Measurements from ENCODE around the gene SPCS1. TPM values are rescaled to one million over a fixed set of nuclear protein-coding genes. Genes with fewer than 3 reads are reported as not detected.

SPCS1 gene
- total and polyA plus RNA-seq, 4 experiments from 2014 or later, result 90.5 to 331 (median 205) TPM

DNA sequence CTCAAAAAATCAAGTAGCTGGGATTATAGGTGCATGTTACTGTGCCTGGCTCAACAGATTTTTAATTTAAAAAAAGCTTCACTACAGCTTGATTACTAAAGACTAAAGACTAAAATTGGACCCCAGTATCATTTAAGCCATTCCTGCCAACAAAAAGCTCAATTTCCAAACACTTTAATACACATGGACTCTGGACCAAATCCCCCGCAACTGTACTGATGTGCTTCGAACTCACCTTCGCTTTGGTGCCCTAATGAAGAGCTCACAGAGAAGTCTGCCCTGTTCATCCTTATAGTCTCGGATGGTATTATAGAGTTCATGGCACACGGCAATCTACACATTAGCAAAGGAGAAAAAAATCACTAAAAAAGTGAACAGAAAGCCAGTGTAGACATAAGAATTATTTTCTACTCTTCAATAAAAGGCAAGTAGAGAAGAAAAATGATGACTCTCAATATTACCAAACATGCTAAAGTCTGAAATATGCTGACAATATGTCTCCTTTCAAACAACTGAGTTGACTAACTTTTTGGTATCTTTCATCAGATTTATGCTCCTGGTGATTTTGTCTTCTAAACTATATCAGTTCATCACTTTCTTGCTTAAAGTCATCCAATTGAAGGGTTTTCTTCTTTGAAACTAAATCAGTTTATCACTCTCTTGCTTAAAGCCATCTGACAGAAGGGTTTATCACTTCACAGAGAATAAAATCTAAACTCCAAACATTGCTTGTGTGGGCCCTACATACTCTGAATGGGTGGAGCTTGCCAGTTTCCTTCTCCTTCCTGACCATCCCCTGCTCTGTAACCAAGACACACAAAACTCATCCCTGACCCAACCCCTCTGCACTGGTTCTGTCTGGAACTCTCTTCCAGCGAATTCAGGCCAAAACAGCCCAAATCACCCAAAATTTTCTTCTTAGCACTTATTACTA lies 27.4 kb upstream of the SPCS1 start:
- intact Hi-C loops (cut with micrococcal nuclease), result no loop called here
- no peak for DNase-seq
- Mint-ChIP-seq H3K4me3 (no peak overlapping the region), H3K27me3 (no peaks in the 10 kb centered on the region), H3K36me3 (peaks cover 42 to 53% of the 10 kb centered on the region in 2 donors), H3K9me3 (peaks cover 0 to 2% (median 0%) of the 10 kb centered on the region in 8 donors), H3K4me1 (peaks cover 28 to 49% (median 31%) of the 10 kb centered on the region in 4 donors), H3K27ac (peak overlapping the region in 4 of 7 donors; percentile 0 to 57 (median 40))
- Histone ChIP-seq H3K4me3 (ENCODE audit: low read length in 2 of 2) (no peak overlapping the region), H3K36me3 (ENCODE audit: insufficient read depth, low read length) (peaks cover 39% of the 10 kb centered on the region), H3K4me1 (ENCODE audit: insufficient read depth, low read length) (peaks cover 15% of the 10 kb centered on the region), H3K27ac (ENCODE audit: low read depth, low read length) (no peak overlapping the region), H3K9me3 (ENCODE audit: control insufficient read depth in 1 of 2, low read length in 2 of 2) (no peaks in the 10 kb centered on the region), H3K27me3 (ENCODE audit: insufficient read depth, low read length) (no peaks in the 10 kb centered on the region)
- CTCF ChIA-PET (ENCODE audit: partially characterized antibody), result no interaction called here
- POLR2A ChIA-PET (ENCODE audit: partially characterized antibody), result no interaction called here

DNA sequence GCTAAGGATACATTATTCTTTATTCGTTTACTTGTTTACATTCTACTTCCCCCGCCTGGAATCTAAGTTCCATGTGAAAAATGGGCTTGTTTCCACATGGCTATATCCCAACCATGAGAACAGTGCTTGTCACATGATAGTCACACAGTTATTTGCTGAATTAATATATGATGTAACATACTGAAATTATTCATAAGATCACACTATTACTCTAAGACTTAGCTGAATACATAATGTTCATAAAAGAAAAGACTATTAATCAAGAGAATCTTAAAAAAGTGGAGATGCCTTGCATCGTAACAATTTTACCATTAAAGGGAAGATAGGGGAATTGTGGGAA lies 26.7 kb upstream of the SPCS1 start:
- Histone ChIP-seq H3K27me3 (ENCODE audit: insufficient read depth, low read length) (no peaks in the 10 kb centered on the region), H3K4me3 (ENCODE audit: low read length in 2 of 2) (no peak overlapping the region), H3K9me3 (ENCODE audit: control insufficient read depth in 1 of 2, low read length in 2 of 2) (no peaks in the 10 kb centered on the region), H3K27ac (ENCODE audit: low read depth, low read length) (no peak overlapping the region), H3K36me3 (ENCODE audit: insufficient read depth, low read length) (peaks cover 39% of the 10 kb centered on the region), H3K4me1 (ENCODE audit: insufficient read depth, low read length) (peaks cover 21% of the 10 kb centered on the region)
- CTCF ChIA-PET (ENCODE audit: partially characterized antibody), result no interaction called here
- no peak overlapping the region for H3K4me3 Mint-ChIP-seq
- intact Hi-C loops (cut with micrococcal nuclease), result no loop called here
- peaks cover 28 to 55% (median 31%) of the 10 kb centered on the region in 4 donors for H3K4me1 Mint-ChIP-seq
- no peak for DNase-seq
- H3K27me3 Mint-ChIP-seq, result no peaks in the 10 kb centered on the region
- H3K36me3 Mint-ChIP-seq, result peaks cover 42 to 53% of the 10 kb centered on the region in 2 donors
- POLR2A ChIA-PET (ENCODE audit: partially characterized antibody), result no interaction called here
- peak overlapping the region in 2 of 7 donors; percentile 24 to 80 for H3K27ac Mint-ChIP-seq
- H3K9me3 Mint-ChIP-seq, result peaks cover 0 to 2% (median 0%) of the 10 kb centered on the region in 8 donors

DNA sequence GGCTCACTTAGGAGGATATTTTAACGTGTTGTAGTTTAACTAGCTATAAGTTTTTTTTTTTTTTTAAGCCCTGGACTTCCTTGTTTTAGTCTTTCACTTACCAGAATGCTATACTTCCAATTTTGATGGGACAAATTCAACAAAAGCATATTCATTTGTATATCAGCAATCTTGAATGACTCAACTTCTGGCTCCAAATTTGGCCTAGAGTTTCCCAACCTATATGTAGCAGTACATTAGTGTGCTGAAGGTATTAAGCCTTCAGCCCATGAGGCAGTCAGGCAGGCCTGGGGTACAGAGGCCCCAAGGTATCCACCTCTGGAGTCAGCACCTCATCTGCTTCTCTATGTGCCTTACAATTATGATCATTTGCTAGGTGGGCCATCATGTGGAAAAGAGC lies 26.1 kb upstream of the SPCS1 start:
- Mint-ChIP-seq H3K9me3 (peaks cover 0 to 2% (median 0%) of the 10 kb centered on the region in 8 donors), H3K27me3 (no peaks in the 10 kb centered on the region), H3K4me1 (peaks cover 34 to 60% (median 37%) of the 10 kb centered on the region in 4 donors), H3K36me3 (peaks cover 41 to 52% of the 10 kb centered on the region in 2 donors), H3K4me3 (no peak overlapping the region), H3K27ac (peak overlapping the region in 5 of 7 donors; percentile 6 to 71 (median 48))
- DNase-seq, result no peak
- intact Hi-C loops (cut with micrococcal nuclease), result loop anchor here (10.0 kb wide), 1 partner anchor 225 kb away; the partner anchor contains the start of genes NISCH and TNNC1
- ChIA-PET POLR2A (ENCODE audit: partially characterized antibody) (no interaction called here), CTCF (ENCODE audit: partially characterized antibody) (no interaction called here)
- no peak overlapping the region for H3K4me3 ChIP-seq (ENCODE audit: low read length in 2 of 2)
- H3K4me1 ChIP-seq (ENCODE audit: insufficient read depth, low read length), result peaks cover 28% of the 10 kb centered on the region
- H3K9me3 ChIP-seq (ENCODE audit: control insufficient read depth in 1 of 2, low read length in 2 of 2), result no peaks in the 10 kb centered on the region
- H3K27ac ChIP-seq (ENCODE audit: low read depth, low read length), result no peak overlapping the region
- H3K36me3 ChIP-seq (ENCODE audit: insufficient read depth, low read length), result peaks cover 39% of the 10 kb centered on the region
- no peaks in the 10 kb centered on the region for H3K27me3 ChIP-seq (ENCODE audit: insufficient read depth, low read length)

DNA sequence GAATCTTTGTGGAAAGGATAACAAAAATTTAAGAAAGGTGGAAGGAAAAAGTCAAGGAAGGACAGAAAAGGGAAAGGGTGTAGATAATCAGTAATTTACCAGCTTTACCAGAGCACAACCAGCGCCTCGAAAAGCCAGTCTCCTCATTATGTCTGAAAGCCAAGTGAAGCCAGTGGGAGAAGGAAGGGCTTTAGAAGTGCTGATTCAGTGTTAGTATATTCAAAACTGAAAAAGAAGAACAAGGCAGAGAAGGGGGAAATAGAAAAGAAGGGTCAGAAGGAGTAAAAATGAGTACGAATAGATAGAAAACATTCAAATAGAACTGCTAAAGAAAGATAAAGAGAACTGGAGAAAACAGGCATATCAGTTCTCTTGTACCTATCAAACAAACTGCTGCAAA lies 24.3 kb upstream of the SPCS1 start:
- Histone ChIP-seq H3K27me3 (ENCODE audit: insufficient read depth, low read length) (no peaks in the 10 kb centered on the region), H3K27ac (ENCODE audit: low read depth, low read length) (no peak overlapping the region), H3K4me3 (ENCODE audit: low read length in 2 of 2) (no peak overlapping the region), H3K9me3 (ENCODE audit: control insufficient read depth in 1 of 2, low read length in 2 of 2) (no peaks in the 10 kb centered on the region), H3K36me3 (ENCODE audit: insufficient read depth, low read length) (peaks cover 34% of the 10 kb centered on the region), H3K4me1 (ENCODE audit: insufficient read depth, low read length) (peaks cover 37% of the 10 kb centered on the region)
- CTCF ChIA-PET (ENCODE audit: partially characterized antibody), result no interaction called here
- Mint-ChIP-seq H3K4me3 (peak overlapping the region in 3 of 8 donors; percentile 5 to 40 (median 12)), H3K4me1 (peaks cover 37 to 61% (median 44%) of the 10 kb centered on the region in 4 donors), H3K9me3 (peaks cover 0 to 2% (median 0%) of the 10 kb centered on the region in 8 donors), H3K27me3 (no peaks in the 10 kb centered on the region), H3K36me3 (peaks cover 26 to 46% of the 10 kb centered on the region in 2 donors), H3K27ac (peak overlapping the region in 6 of 7 donors; percentile 30 to 85 (median 66))
- DNase-seq, result no peak
- POLR2A ChIA-PET (ENCODE audit: partially characterized antibody), result interaction anchor here (0.6 kb wide), 1 partner anchor 10 kb away, joined by 4 read pairs; no protein-coding TSS in a partner anchor
- intact Hi-C loops (cut with micrococcal nuclease), result loop anchor here (10.0 kb wide), 1 partner anchor 227 kb away; the partner anchor contains the start of genes NISCH and TNNC1

DNA sequence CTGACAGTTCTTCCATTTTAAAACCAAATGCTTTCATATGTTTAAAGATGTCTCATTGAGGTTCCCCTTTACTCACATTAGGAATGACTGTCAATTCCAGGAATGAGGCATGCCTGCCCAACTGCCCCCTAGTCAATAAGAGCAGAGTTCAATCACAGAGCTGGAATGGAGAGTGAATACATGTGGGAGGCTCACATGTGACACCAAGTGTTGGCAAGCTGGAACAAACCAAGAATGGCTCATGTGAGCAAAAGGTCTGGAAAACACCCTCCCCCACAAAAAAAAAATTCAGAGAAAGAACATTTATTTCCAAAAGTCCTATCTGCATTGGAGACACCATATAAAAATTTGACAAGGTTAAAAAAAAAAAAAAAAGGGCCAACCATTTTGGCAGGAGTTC lies 23.9 kb upstream of the SPCS1 start:
- DNase-seq, result no peak
- Histone ChIP-seq H3K36me3 (ENCODE audit: insufficient read depth, low read length) (peaks cover 31% of the 10 kb centered on the region), H3K27ac (ENCODE audit: low read depth, low read length) (no peak overlapping the region), H3K4me1 (ENCODE audit: insufficient read depth, low read length) (peaks cover 41% of the 10 kb centered on the region), H3K4me3 (ENCODE audit: low read length in 2 of 2) (no peak overlapping the region), H3K9me3 (ENCODE audit: control insufficient read depth in 1 of 2, low read length in 2 of 2) (no peaks in the 10 kb centered on the region), H3K27me3 (ENCODE audit: insufficient read depth, low read length) (no peaks in the 10 kb centered on the region)
- Mint-ChIP-seq H3K9me3 (peaks cover 0 to 2% (median 0%) of the 10 kb centered on the region in 8 donors), H3K4me3 (no peak overlapping the region), H3K27ac (peak overlapping the region; percentile 29 to 85 (median 47)), H3K36me3 (peaks cover 22 to 45% of the 10 kb centered on the region in 2 donors), H3K27me3 (no peaks in the 10 kb centered on the region), H3K4me1 (peaks cover 39 to 65% (median 46%) of the 10 kb centered on the region in 4 donors)
- ChIA-PET CTCF (ENCODE audit: partially characterized antibody) (no interaction called here), POLR2A (ENCODE audit: partially characterized antibody) (no interaction called here)
- intact Hi-C loops (cut with micrococcal nuclease), result loop anchor here (10.0 kb wide), 1 partner anchor 227 kb away; the partner anchor contains the start of genes NISCH and TNNC1

DNA sequence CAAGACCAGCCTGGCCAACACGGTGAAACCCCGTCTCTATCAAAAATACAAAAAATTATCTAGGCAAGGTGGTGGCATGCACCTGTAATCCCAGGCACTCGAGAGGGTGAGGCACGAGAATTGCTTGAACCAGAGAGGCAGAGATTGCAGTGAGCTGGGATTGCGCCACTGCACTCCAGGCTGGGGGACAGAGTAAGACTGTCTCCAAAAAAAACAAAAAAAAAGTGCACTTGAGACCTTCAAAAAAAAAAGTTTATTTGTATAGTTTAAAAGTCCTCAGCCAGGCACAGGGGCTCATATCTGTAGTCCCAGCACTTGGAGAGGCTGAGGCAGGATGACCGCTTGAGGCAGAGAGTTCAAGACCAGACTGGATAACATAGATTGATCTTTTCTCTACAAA lies 22.3 kb upstream of the SPCS1 start:
- H3K4me3 ChIP-seq (ENCODE audit: low read length in 2 of 2), result no peak overlapping the region
- peaks cover 40 to 71% (median 54%) of the 10 kb centered on the region in 4 donors for H3K4me1 Mint-ChIP-seq
- POLR2A ChIA-PET (ENCODE audit: partially characterized antibody), result no interaction called here
- peaks cover 21 to 50% of the 10 kb centered on the region in 2 donors for H3K36me3 Mint-ChIP-seq
- no peaks in the 10 kb centered on the region for H3K9me3 ChIP-seq (ENCODE audit: control insufficient read depth in 1 of 2, low read length in 2 of 2)
- H3K4me1 ChIP-seq (ENCODE audit: insufficient read depth, low read length), result peaks cover 50% of the 10 kb centered on the region
- H3K4me3 Mint-ChIP-seq, result peak overlapping the region in 4 of 8 donors; percentile 31 to 58 (median 38)
- H3K27ac Mint-ChIP-seq, result peak overlapping the region in 3 of 7 donors; percentile 60 to 95 (median 73)
- H3K27me3 Mint-ChIP-seq, result no peaks in the 10 kb centered on the region
- peaks cover 33% of the 10 kb centered on the region for H3K36me3 ChIP-seq (ENCODE audit: insufficient read depth, low read length)
- no peak overlapping the region for H3K27ac ChIP-seq (ENCODE audit: low read depth, low read length)
- CTCF ChIA-PET (ENCODE audit: partially characterized antibody), result no interaction called here
- intact Hi-C loops (cut with micrococcal nuclease), result loop anchor here (2.0 to 10.0 kb wide), 2 partner anchors 229 to 363 kb away; partner anchors contain the start of genes NISCH, SFMBT1 and TNNC1
- DNase-seq, result no peak
- H3K27me3 ChIP-seq (ENCODE audit: insufficient read depth, low read length), result no peaks in the 10 kb centered on the region
- H3K9me3 Mint-ChIP-seq, result peaks cover 0 to 2% (median 0%) of the 10 kb centered on the region in 8 donors

DNA sequence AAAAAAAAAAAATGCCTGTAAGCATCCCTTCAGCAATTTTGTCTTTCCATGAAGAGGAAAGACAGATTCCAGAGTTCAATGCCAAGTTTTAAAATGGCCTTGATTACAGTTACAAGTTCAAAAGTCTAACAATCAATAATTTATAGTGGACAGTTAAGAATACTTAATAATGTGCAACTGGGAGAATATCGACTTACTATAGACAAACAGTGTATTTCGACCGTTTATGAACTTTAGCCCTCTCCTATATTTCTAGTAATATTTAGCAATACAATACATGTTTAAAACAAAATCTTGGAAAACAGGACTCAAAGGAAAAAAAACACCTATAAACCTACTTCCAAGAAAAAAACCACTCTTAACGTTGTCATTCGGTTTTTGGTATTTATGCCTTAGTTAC lies 21.7 kb upstream of the SPCS1 start:
- H3K4me1 ChIP-seq (ENCODE audit: insufficient read depth, low read length), result peaks cover 50% of the 10 kb centered on the region
- no peaks in the 10 kb centered on the region for H3K27me3 ChIP-seq (ENCODE audit: insufficient read depth, low read length)
- peak overlapping the region; percentile 73 to 97 (median 92) for H3K4me3 Mint-ChIP-seq
- H3K36me3 Mint-ChIP-seq, result peaks cover 21 to 50% of the 10 kb centered on the region in 2 donors
- no peak for DNase-seq
- peak overlapping the region in 6 of 7 donors; percentile 41 to 98 (median 92) for H3K27ac Mint-ChIP-seq
- H3K27ac ChIP-seq (ENCODE audit: low read depth, low read length), result peak overlapping the region; percentile 89
- ChIA-PET POLR2A (ENCODE audit: partially characterized antibody) (interaction anchor here (0.9 to 3.0 kb wide), 3 partner anchors 19 to 57 kb away, joined by 3 to 26 read pairs (median 9); partner anchors contain the start of genes GLT8D1 and SPCS1), CTCF (ENCODE audit: partially characterized antibody) (no interaction called here)
- H3K9me3 ChIP-seq (ENCODE audit: control insufficient read depth in 1 of 2, low read length in 2 of 2), result no peaks in the 10 kb centered on the region
- intact Hi-C loops (cut with micrococcal nuclease), result loop anchor here (2.0 to 10.0 kb wide), 2 partner anchors 229 to 363 kb away; partner anchors contain the start of genes NISCH, SFMBT1 and TNNC1
- peaks cover 0 to 2% (median 0%) of the 10 kb centered on the region in 8 donors for H3K9me3 Mint-ChIP-seq
- peaks cover 36 to 68% (median 54%) of the 10 kb centered on the region in 4 donors for H3K4me1 Mint-ChIP-seq
- H3K4me3 ChIP-seq (ENCODE audit: low read length in 2 of 2), result no peak overlapping the region
- H3K27me3 Mint-ChIP-seq, result no peaks in the 10 kb centered on the region
- peaks cover 33% of the 10 kb centered on the region for H3K36me3 ChIP-seq (ENCODE audit: insufficient read depth, low read length)

All from CD4-positive, alpha-beta memory T cell (primary cell).